Astrocyte (in vitro differentiated cells and primary cell): Measurements from ENCODE around the gene COL27A1. TPM values are rescaled to one million over a fixed set of nuclear protein-coding genes. Genes with fewer than 3 reads are reported as not detected.

Experiments
- DNase-seq: peaks from one replicate; pipeline ENCODE4 v3.0.0-alpha.2; 2010; ENCODE audit warnings: low read depth
- FAIRE-seq: peaks from 2 replicates; lab custom pipeline; 2011; peaks lifted over from hg19 to GRCh38; lab: Jason Lieb, UNC
- H2AFZ ChIP-seq: 2 replicates; pipeline ENCODE4 v1.6.0; 2012; ENCODE audit warnings: low read depth, low read length, inconsistent platforms
- H3K27ac ChIP-seq: 2 replicates; pipeline ENCODE4 v1.5.1; 2011; ENCODE audit warnings: low read depth, low read length, inconsistent platforms
- H3K27me3 ChIP-seq: 2 replicates; pipeline ENCODE4 v1.6.0; 2011; ENCODE audit warnings: low read length, inconsistent platforms; ENCODE audit not compliant: insufficient read depth
- H3K36me3 ChIP-seq: 2 replicates; pipeline ENCODE4 v1.5.1; 2011; ENCODE audit warnings: low read length, inconsistent platforms; ENCODE audit not compliant: insufficient read depth
- H3K4me1 ChIP-seq: 2 replicates; pipeline ENCODE4 v1.5.1; 2011; ENCODE audit warnings: low read length, inconsistent platforms; ENCODE audit not compliant: insufficient read depth
- H3K4me2 ChIP-seq: 2 replicates; pipeline ENCODE4 v1.6.0; 2012; ENCODE audit warnings: low read length, inconsistent platforms
- H3K4me3 ChIP-seq: 2 replicates; pipeline ENCODE4 v1.5.1; 2011; ENCODE audit warnings: low read depth, mild to moderate bottlenecking, low read length, inconsistent platforms; ENCODE audit not compliant: insufficient read depth
- H3K79me2 ChIP-seq: 2 replicates; pipeline ENCODE4 v1.6.0; 2012; ENCODE audit warnings: mild to moderate bottlenecking, low read length, inconsistent platforms; ENCODE audit not compliant: insufficient read depth
- H3K9ac ChIP-seq: 2 replicates; pipeline ENCODE4 v1.6.0; 2012; ENCODE audit warnings: mild to moderate bottlenecking, low read length, inconsistent platforms
- H3K9me3 ChIP-seq: 2 replicates; pipeline ENCODE4 v1.5.1; 2012; ENCODE audit warnings: low read depth, mild to moderate bottlenecking, low read length, inconsistent platforms; ENCODE audit not compliant: insufficient read depth
- H4K20me1 ChIP-seq: 2 replicates; pipeline ENCODE4 v1.6.0; 2012; ENCODE audit warnings: low read length, inconsistent platforms; ENCODE audit not compliant: insufficient read depth
- H3K27ac Mint-ChIP-seq: one replicate; pipeline ENCODE4 v1.8.0; 2021; ENCODE audit warnings: mild to moderate bottlenecking, mixed read lengths; ENCODE audit not compliant: unreplicated experiment
- H3K27me3 Mint-ChIP-seq: one replicate; pipeline ENCODE4 v1.8.0; 2021; ENCODE audit warnings: low read depth, mixed read lengths; ENCODE audit not compliant: unreplicated experiment
- H3K36me3 Mint-ChIP-seq: one replicate; pipeline ENCODE4 v1.8.0; 2021; ENCODE audit warnings: low read depth, mixed read lengths; ENCODE audit not compliant: unreplicated experiment
- H3K4me1 Mint-ChIP-seq: one replicate; pipeline ENCODE4 v1.8.0; 2021; ENCODE audit warnings: low read depth, mixed read lengths; ENCODE audit not compliant: unreplicated experiment
- H3K4me3 Mint-ChIP-seq: one replicate; pipeline ENCODE4 v1.8.0; 2021; ENCODE audit warnings: mild to moderate bottlenecking, moderate library complexity, mixed read lengths; ENCODE audit not compliant: unreplicated experiment
- H3K9me3 Mint-ChIP-seq: one replicate; pipeline ENCODE4 v1.8.0; 2021; ENCODE audit warnings: mild to moderate bottlenecking, mixed read lengths; ENCODE audit not compliant: unreplicated experiment
- CTCF ChIP-seq: IDR thresholded peaks from 2 replicates; pipeline ENCODE4 v1.5.1; 2011; ENCODE audit warnings: low read depth, mild to moderate bottlenecking, inconsistent platforms, low read length, moderate library complexity; ENCODE audit not compliant: insufficient read depth
- EZH2 ChIP-seq: IDR thresholded peaks from 2 replicates; pipeline ENCODE4 v1.6.1; 2012; ENCODE audit warnings: mild to moderate bottlenecking, low read length, inconsistent platforms; ENCODE audit not compliant: insufficient read depth
- total RNA-seq: library from RNA; stranded (reverse); gene quantifications from 2 replicates; pipeline ENCODE4 v1.2.1, GENCODE V29; 2021

Gene COL27A1
- total RNA-seq, 1 donor from 2014 or later = 31.2 TPM

DNA sequence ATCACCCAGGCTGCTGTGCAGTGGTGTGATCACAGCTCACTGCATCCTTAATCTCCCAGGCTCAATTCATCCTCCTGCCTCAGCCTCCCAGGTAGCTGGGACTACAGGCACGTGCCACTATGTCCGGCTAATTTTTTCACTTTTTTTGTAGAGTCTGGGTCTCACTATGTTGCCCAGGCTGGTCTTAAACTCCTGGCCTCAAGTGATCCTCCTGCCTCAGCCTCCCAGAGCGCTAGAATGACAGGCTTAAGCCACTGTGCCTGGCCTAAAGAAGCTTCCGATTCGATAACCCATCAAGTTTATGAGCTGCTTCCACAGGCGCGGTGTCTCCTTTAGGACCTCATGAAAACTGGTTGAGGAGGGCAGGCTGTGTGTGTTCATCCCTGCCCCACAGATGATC, 16.2 kb downstream of the COL27A1 start:
- Histone ChIP-seq H3K4me2 (no peak overlapping the region), H3K36me3 (no peaks in the 10 kb centered on the region), H3K9me3 (no peaks in the 10 kb centered on the region), H3K4me3 (no peak overlapping the region), H3K27me3 (no peaks in the 10 kb centered on the region), H3K9ac (no peak overlapping the region), H3K79me2 (peaks cover 9% of the 10 kb centered on the region), H3K27ac (no peak overlapping the region), H4K20me1 (peaks cover 25% of the 10 kb centered on the region), H3K4me1 (peaks cover 51% of the 10 kb centered on the region), H2AFZ (no peak overlapping the region)
- H3K4me3 Mint-ChIP-seq = no peak overlapping the region
- peaks cover 23% of the 10 kb centered on the region for H3K4me1 Mint-ChIP-seq
- TF ChIP-seq EZH2 = no peak
- TF ChIP-seq CTCF = no peak
- no peak overlapping the region for H3K27ac Mint-ChIP-seq
- FAIRE-seq = no peak
- DNase-seq = no peak
- H3K36me3 Mint-ChIP-seq = peaks cover 29% of the 10 kb centered on the region
- no peaks in the 10 kb centered on the region for H3K9me3 Mint-ChIP-seq
- no peaks in the 10 kb centered on the region for H3K27me3 Mint-ChIP-seq

GRCh38 chr9:114172981-114173833, 17.9 kb downstream of the COL27A1 start:
- Mint-ChIP-seq H3K4me3 (no peak overlapping the region), H3K27ac (no peak overlapping the region), H3K4me1 (peaks cover 35% of the 10 kb centered on the region), H3K36me3 (peaks cover 29% of the 10 kb centered on the region), H3K27me3 (no peaks in the 10 kb centered on the region), H3K9me3 (no peaks in the 10 kb centered on the region)
- Histone ChIP-seq H3K79me2 (peaks cover 9% of the 10 kb centered on the region), H3K27ac (no peak overlapping the region), H3K9ac (peak overlapping the region; percentile 26), H3K4me1 (peaks cover 68% of the 10 kb centered on the region), H3K36me3 (no peaks in the 10 kb centered on the region), H3K9me3 (no peaks in the 10 kb centered on the region), H3K27me3 (no peaks in the 10 kb centered on the region), H4K20me1 (peaks cover 25% of the 10 kb centered on the region), H3K4me2 (no peak overlapping the region), H2AFZ (no peak overlapping the region), H3K4me3 (no peak overlapping the region)
- TF ChIP-seq EZH2 (no peak), CTCF (no peak)
- DNase-seq (peak; percentile 63), FAIRE-seq (no peak)

- no peak for DNase-seq
- H3K4me1 Mint-ChIP-seq = peaks cover 36% of the 10 kb centered on the region
- Histone ChIP-seq H3K9me3 (no peaks in the 10 kb centered on the region), H2AFZ (peak overlapping the region; percentile 76), H3K9ac (peak overlapping the region; percentile 77), H3K27ac (peak overlapping the region; percentile 89), H3K4me2 (peak overlapping the region; percentile 64), H3K4me3 (no peak overlapping the region), H3K36me3 (no peaks in the 10 kb centered on the region), H3K79me2 (peaks cover 9% of the 10 kb centered on the region), H3K4me1 (peaks cover 66% of the 10 kb centered on the region), H3K27me3 (no peaks in the 10 kb centered on the region), H4K20me1 (peaks cover 14% of the 10 kb centered on the region)
- no peaks in the 10 kb centered on the region for H3K27me3 Mint-ChIP-seq
- no peak overlapping the region for H3K4me3 Mint-ChIP-seq
- H3K27ac Mint-ChIP-seq = peak overlapping the region; percentile 81
- FAIRE-seq = no peak
- H3K36me3 Mint-ChIP-seq = peaks cover 21% of the 10 kb centered on the region
- H3K9me3 Mint-ChIP-seq = no peaks in the 10 kb centered on the region
- no peak for TF ChIP-seq EZH2
- TF ChIP-seq CTCF = no peak
Observed at GRCh38 chr9:114174557-114174875, 19.2 kb downstream of the COL27A1 start.
